HFF-Myc (cell line): ENCODE results near the gene PRAMEF11.

Source experiments
- DNase-seq: peaks from one replicate; pipeline ENCODE4 v3.0.0-alpha.2; 2011; ENCODE audit warnings: low read depth; ENCODE audit errors: extremely low read depth
- H3K4me3 ChIP-seq: replicated peaks from 2 replicates; pipeline ENCODE4 v1.5.1; 2011; ENCODE audit warnings: low read depth, mild to moderate bottlenecking, control low read depth, low read length
- TF ChIP-seq, protein P1 (sequence below): IDR thresholded peaks from 2 replicates; pipeline ENCODE4 v1.5.1; 2012; ENCODE audit warnings: mild to moderate bottlenecking, low read depth, low read length, control low read depth; ENCODE audit errors: missing control alignments

The PRAMEF11 gene

DNA sequence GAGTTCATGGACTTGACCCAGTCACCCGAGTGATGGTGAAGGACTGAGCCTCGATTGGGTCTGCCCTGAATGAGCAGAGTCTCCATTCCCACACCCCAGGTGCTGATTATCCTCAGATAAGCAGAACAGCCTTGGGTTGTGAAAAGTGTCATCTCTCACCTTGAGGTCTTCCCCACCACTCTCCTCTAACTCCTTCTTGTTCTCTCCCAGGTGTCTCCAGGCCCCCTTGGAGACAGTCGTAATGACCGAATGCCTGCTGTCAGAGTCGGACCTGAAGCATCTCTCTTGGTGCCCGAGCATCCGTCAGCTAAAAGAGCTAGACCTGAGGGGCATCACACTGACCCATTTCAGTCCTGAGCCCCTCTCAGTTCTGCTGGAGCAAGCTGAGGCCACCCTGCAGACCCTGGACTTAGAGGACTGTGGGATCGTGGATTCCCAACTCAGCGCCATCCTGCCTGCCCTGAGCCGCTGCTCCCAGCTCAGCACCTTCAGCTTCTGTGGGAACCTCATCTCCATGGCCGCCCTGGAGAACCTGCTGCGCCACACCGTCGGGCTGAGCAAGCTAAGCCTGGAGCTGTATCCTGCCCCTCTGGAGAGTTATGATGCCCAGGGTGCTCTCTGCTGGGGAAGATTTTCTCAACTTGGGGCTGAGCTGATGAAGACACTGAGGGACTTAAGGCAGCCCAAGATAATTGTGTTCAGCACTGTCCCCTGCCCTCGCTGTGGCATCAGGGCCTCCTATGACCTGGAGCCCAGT, 54.2 kb downstream of the PRAMEF11 start:
- no peak for DNase-seq
- H3K4me3 ChIP-seq: no peak overlapping the region
- TF ChIP-seq, protein P1, sequence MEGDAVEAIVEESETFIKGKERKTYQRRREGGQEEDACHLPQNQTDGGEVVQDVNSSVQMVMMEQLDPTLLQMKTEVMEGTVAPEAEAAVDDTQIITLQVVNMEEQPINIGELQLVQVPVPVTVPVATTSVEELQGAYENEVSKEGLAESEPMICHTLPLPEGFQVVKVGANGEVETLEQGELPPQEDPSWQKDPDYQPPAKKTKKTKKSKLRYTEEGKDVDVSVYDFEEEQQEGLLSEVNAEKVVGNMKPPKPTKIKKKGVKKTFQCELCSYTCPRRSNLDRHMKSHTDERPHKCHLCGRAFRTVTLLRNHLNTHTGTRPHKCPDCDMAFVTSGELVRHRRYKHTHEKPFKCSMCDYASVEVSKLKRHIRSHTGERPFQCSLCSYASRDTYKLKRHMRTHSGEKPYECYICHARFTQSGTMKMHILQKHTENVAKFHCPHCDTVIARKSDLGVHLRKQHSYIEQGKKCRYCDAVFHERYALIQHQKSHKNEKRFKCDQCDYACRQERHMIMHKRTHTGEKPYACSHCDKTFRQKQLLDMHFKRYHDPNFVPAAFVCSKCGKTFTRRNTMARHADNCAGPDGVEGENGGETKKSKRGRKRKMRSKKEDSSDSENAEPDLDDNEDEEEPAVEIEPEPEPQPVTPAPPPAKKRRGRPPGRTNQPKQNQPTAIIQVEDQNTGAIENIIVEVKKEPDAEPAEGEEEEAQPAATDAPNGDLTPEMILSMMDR: no peak

DNA sequence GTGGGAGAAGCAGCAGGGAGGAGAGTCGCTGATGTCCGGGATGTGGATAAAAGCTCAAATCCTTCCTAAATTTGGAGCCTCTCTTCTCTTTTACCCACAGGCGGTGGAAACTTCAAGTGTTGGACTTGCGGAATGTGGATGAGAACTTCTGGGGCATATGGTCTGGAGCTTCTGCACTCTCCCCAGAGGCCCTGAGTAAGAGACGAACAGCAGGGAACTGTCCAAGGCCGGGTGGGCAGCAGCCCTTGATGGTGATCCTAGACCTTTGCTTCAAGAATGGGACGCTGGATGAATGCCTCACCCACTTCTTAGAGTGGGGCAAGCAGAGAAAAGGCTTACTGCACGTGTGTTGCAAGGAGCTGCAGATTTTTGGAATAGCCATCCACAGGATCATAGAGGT, 55.8 kb downstream of the PRAMEF11 start:
- no peak for DNase-seq
- H3K4me3 ChIP-seq: no peak overlapping the region
- TF ChIP-seq, protein P1: no peak

DNA sequence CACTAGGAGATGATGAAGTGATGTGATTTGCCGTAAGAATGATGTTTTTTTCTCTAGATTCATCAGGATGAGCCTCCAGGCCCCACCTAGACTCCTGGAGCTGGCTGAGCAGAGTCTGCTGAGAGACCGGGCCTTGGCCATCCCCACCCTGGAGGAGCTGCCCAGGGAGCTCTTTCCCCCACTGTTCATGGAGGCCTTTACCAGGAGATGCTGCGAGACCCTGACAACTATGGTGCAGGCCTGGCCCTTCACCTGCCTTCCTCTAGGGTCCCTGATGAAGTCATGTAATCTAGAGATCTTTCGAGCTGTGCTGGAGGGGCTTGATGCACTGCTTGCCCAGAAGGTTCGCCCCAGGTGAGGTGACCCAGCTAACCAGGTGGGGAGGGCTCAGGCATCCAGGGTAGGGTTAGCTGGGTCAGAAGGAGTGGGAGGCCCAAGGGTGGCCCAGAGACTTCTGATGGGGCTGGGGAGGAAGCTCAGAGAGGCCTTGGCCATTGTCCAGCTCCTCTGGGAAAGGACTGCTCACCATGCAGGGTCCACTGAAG, 56.3 kb downstream of the PRAMEF11 start:
- DNase-seq: no peak
- H3K4me3 ChIP-seq: no peak overlapping the region
- TF ChIP-seq, protein P1: no peak
